Measurements from ENCODE around the gene ARMCX5.

DNA sequence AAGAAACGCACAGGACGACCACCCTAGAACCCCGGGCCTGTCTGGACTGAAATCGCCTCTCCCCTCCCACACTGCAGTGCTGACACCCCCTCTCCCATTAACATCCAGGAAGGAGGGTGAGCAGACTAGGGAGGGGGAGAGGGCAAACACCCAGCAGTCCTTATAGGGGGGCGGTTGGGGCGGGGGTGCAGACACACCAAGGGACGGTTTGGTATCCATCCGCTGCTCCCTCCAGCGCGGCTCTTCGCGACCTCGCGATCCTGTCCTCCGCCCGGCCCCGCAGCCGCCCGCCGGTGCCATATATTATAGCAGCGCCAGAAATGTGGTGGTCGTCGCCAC, 51.6 kb downstream of the ARMCX5 start:
- TF ChIP-seq CTCF (IDR thresholded peaks at IDR 0.05) (no peak), POLR2A (IDR thresholded peaks at IDR 0.05) (no peak), POLR2AphosphoS5 (IDR thresholded peaks at IDR 0.05; ENCODE audit: insufficient read depth in 1 of 2, low read depth in 1 of 2) (no peak)
